ENCODE results near the gene CFAP157. TPM values are rescaled to one million over a fixed set of nuclear protein-coding genes. Genes with fewer than 3 reads are reported as not detected.

The CFAP157 gene
- total and polyA plus RNA-seq, 8 donors = 0.35 to 12.6 (median 8.4) TPM

- no peak for DNase-seq
- Histone ChIP-seq H3K9me3 (no peaks in the 10 kb centered on the region), H3K36me3 (peaks cover 0 to 53% of the 10 kb centered on the region in 2 donors), H3K27ac (no peak overlapping the region), H3K4me1 (no peaks in the 10 kb centered on the region), H3K27me3 (no peaks in the 10 kb centered on the region), H3K4me3 (no peak overlapping the region)
- no peak for ATAC-seq
- TF ChIP-seq, protein P1, sequence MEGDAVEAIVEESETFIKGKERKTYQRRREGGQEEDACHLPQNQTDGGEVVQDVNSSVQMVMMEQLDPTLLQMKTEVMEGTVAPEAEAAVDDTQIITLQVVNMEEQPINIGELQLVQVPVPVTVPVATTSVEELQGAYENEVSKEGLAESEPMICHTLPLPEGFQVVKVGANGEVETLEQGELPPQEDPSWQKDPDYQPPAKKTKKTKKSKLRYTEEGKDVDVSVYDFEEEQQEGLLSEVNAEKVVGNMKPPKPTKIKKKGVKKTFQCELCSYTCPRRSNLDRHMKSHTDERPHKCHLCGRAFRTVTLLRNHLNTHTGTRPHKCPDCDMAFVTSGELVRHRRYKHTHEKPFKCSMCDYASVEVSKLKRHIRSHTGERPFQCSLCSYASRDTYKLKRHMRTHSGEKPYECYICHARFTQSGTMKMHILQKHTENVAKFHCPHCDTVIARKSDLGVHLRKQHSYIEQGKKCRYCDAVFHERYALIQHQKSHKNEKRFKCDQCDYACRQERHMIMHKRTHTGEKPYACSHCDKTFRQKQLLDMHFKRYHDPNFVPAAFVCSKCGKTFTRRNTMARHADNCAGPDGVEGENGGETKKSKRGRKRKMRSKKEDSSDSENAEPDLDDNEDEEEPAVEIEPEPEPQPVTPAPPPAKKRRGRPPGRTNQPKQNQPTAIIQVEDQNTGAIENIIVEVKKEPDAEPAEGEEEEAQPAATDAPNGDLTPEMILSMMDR (IDR thresholded peaks at IDR 0.05) = no peak
- intact Hi-C loops (cut with DNase I) = no loop called here
Measured at GRCh38 chr9:127690735-127691134, 16.1 kb upstream of the CFAP157 start.

DNA sequence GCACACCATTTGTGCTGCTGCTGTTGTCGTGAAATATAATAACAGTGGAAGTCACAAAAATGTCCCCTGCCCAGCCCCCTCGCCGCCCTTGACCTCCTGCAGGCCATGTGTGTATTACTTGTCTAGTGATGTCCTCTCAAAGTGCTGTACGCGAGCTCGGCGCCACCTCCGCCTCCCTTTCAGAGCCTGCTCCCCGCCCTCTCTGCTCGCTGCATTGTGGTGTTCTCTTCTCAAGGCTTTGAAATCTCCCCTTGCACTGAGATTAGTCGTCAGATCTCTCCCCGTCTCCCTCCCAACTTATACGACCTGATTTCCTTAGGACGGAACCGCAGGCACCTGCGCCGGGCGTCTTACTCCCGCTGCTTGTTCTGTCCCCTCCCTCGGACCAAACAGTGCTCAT is 14.7 kb upstream of the CFAP157 start:
- DNase-seq (no peak), ATAC-seq (no peak)
- Histone ChIP-seq H3K36me3 (peaks cover 0 to 45% of the 10 kb centered on the region in 2 donors), H3K27ac (no peak overlapping the region), H3K27me3 (no peaks in the 10 kb centered on the region), H3K9me3 (no peaks in the 10 kb centered on the region), H3K4me3 (no peak overlapping the region), H3K4me1 (no peaks in the 10 kb centered on the region)
- TF ChIP-seq, protein P1 (IDR thresholded peaks at IDR 0.05) = no peak
- intact Hi-C loops (cut with DNase I) = no loop called here

- TF ChIP-seq, protein P1 (IDR thresholded peaks at IDR 0.05) = no peak
- Histone ChIP-seq H3K36me3 (peaks cover 0 to 42% of the 10 kb centered on the region in 2 donors), H3K27ac (no peak overlapping the region), H3K9me3 (no peaks in the 10 kb centered on the region), H3K27me3 (no peaks in the 10 kb centered on the region), H3K4me1 (no peaks in the 10 kb centered on the region), H3K4me3 (no peak overlapping the region)
- no peak for DNase-seq
- no peak for ATAC-seq
- intact Hi-C loops (cut with DNase I) = no loop called here
Measured at GRCh38 chr9:127693143-127693542, 13.6 kb upstream of the CFAP157 start.

DNA sequence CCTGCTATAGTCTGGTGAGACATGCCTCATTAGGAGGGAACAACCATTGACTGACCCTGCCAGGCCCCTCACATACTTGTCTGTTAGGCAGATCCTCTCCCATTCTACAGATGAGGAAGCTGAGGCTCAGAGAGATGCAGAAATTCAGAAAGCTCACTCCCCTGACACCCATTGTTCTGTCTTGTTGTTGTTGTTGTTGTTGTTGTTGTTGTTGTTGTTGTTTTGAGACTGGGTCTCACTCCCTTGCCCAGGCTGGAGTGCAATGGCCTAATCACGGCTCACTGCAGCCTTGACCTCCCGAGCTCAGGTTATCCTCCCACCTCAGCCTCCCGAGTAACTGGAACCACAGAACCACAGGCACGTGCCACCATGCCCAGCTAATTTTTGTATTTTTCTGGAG is 13.1 kb upstream of the CFAP157 start:
- H3K27me3 ChIP-seq = no peaks in the 10 kb centered on the region
- TF ChIP-seq, protein P1 (IDR thresholded peaks at IDR 0.05) = no peak
- intact Hi-C loops (cut with DNase I) = no loop called here

DNA sequence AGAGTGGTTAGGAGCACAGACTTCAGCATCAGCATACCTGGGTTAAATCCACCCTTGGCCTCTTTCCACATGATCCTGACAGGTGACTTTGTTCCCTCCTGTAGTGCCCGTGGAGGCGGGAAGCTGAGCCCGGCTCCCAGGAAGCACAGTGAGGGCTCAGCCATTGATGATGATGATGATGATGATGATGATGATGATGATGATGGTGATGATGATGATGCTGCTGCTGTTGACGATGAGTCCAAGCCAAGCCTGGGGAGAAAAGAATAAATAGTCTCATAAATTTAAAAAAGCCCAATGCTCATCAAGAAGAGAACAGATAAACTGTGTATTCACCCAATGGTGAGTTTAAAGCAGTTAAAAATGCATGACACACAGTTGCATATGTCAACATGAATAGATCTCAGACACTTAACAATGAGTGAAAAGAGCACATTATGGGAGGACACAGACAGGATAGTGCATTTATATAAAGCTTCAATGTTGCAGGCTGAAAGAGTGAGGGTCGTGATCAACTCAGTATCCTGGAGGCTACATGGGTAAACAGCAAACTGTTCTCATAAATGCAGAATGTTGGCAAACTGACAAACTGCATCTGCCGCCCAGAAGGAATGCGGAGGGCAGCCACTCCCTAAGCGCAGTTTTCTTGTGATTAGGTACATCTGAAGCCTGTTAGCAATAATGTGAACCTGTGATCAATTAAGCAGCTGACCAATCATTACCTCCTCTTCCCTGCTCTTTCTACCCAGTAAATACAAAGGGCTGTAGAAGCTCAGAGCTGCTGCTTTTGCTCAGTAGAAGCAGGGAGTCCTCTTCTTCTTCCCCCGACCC is 11.7 kb upstream of the CFAP157 start:
- Histone ChIP-seq H3K27ac (no peak overlapping the region), H3K4me1 (peaks cover 0 to 6% of the 10 kb centered on the region in 2 donors), H3K27me3 (no peaks in the 10 kb centered on the region), H3K9me3 (no peaks in the 10 kb centered on the region), H3K4me3 (no peak overlapping the region), H3K36me3 (peaks cover 0 to 22% of the 10 kb centered on the region in 2 donors)
- intact Hi-C loops (cut with DNase I) = no loop called here
- ATAC-seq (no peak), DNase-seq (no peak)
- TF ChIP-seq, protein P1 (IDR thresholded peaks at IDR 0.05) = no peak

More for the DNA sequence above, 13.1 kb upstream of the CFAP157 start:
- Histone ChIP-seq H3K4me1 (peaks cover 0 to 1% of the 10 kb centered on the region in 2 donors), H3K27ac (no peak overlapping the region), H3K4me3 (no peak overlapping the region), H3K36me3 (peaks cover 0 to 36% of the 10 kb centered on the region in 2 donors), H3K9me3 (no peaks in the 10 kb centered on the region)
- DNase-seq (no peak), ATAC-seq (no peak)

Measured in left lung (tissue), 10 donors.